GM19043 (cell line): Measurements from ENCODE around the gene QDPR.
A peak's percentile ranks its signal among the peaks of the same experiment; 100 is the strongest.

ENCODE experiments used
- ATAC-seq: cut with Tn5 transposase; IDR thresholded peaks from one replicate; pipeline ENCODE4 v1.9.1; 2021; ENCODE audit warnings: low read depth; ENCODE audit not compliant: unreplicated experiment

Gene QDPR

GRCh38 chr4:17531538-17532285 is 19.8 kb upstream of the QDPR start:
- ATAC-seq: no peak

GRCh38 chr4:17528551-17529165 is 16.8 kb upstream of the QDPR start:
- ATAC-seq: no peak

- ATAC-seq: no peak
Observed at GRCh38 chr4:17526695-17527477, 15.0 kb upstream of the QDPR start.

- no peak for ATAC-seq
Observed at GRCh38 chr4:17523662-17524061, 11.8 kb upstream of the QDPR start.

- ATAC-seq: no peak
Observed at GRCh38 chr4:17521595-17521994, 9.7 kb upstream of the QDPR start.

- ATAC-seq: no peak
Observed at GRCh38 chr4:17517664-17518063, 5.8 kb upstream of the QDPR start.

GRCh38 chr4:17516980-17517379 is 5.1 kb upstream of the QDPR start:
- no peak for ATAC-seq

GRCh38 chr4:17515445-17516407 is 3.8 kb upstream of the QDPR start:
- ATAC-seq: no peak

- ATAC-seq: no peak
Observed at GRCh38 chr4:17514865-17515264, 3.0 kb upstream of the QDPR start, which contains the start of gene CLRN2. Gene CLRN2 (plus strand): TSS chr4:17515165. CDS start chr4:17515267, 102 bp downstream.

- ATAC-seq: no peak
Observed at GRCh38 chr4:17512973-17513665, 1.2 kb upstream of the QDPR start.

GRCh38 chr4:17511509-17511949 is 361 bp downstream of the QDPR start:
- ATAC-seq: peak; percentile 42

GRCh38 chr4:17511051-17511450 is 839 bp downstream of the QDPR start:
- ATAC-seq: no peak

- ATAC-seq: no peak
Observed at GRCh38 chr4:17510582-17510981, 1.3 kb downstream of the QDPR start.

GRCh38 chr4:17504081-17504480 is 7.8 kb downstream of the QDPR start:
- no peak for ATAC-seq

GRCh38 chr4:17502756-17503155 is 9.1 kb downstream of the QDPR start:
- no peak for ATAC-seq

GRCh38 chr4:17500574-17500973 is 11.3 kb downstream of the QDPR start:
- ATAC-seq: no peak

GRCh38 chr4:17497890-17498523 is 13.9 kb downstream of the QDPR start:
- ATAC-seq: no peak

GRCh38 chr4:17494258-17495190 is 17.4 kb downstream of the QDPR start:
- ATAC-seq: no peak
